HG03457 (cell line): ENCODE data around the gene RRAS.
"Not testable (repeated sequence)": the region's sequence is repeated elsewhere in the genome, so short reads cannot be mapped to it uniquely, and the experiment has no call there.

ENCODE experiments used
- ATAC-seq: cut with Tn5 transposase; IDR thresholded peaks from one replicate; pipeline ENCODE4 v1.9.1; 2021; ENCODE audit warnings: moderate number of reproducible peaks; ENCODE audit not compliant: unreplicated experiment

Gene RRAS

DNA sequence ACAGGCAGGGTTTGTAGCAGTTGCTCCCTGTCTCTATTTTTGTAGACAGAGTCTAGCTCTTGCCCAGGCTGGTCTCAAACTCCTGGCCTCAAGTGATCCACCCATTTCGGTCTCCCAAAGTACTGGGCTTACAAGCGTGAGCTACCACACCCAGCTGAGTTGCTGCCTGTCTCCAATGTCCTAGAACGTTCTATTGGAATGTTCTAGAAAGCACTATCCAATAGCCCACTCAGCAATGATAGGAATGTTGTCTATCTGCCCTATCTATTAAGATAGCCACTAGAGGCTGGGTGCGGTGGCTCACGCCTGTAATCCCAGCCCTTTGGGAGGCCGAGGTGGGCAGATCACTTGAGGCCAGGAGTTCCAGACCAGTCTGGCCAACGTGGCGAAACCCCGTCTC is 6.7 kb downstream of the RRAS start:
- not testable (repeated sequence) for ATAC-seq

DNA sequence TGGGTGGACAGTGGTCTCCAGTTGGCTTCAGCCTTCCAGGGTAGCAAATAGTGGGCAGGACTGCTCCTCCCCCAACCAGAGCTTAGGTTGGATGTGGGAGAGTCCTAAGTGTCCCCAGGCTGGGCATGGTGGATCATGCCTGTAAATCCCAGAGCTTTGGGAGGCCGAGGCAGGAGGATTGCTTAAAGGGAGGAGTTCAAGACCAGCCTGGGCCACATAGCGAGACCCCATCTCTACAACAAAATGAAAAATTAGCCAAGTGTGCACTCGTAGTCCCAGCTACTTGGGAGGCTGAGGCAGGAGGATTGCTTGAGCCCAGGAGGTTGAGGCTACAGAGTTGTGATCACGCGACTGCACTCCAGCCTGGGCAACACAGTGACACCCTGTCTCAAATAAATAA is 7.4 kb downstream of the RRAS start:
- ATAC-seq, result no peak

- no peak for ATAC-seq
Observed at GRCh38 chr19:49631610-49632192, 8.2 kb downstream of the RRAS start.

DNA sequence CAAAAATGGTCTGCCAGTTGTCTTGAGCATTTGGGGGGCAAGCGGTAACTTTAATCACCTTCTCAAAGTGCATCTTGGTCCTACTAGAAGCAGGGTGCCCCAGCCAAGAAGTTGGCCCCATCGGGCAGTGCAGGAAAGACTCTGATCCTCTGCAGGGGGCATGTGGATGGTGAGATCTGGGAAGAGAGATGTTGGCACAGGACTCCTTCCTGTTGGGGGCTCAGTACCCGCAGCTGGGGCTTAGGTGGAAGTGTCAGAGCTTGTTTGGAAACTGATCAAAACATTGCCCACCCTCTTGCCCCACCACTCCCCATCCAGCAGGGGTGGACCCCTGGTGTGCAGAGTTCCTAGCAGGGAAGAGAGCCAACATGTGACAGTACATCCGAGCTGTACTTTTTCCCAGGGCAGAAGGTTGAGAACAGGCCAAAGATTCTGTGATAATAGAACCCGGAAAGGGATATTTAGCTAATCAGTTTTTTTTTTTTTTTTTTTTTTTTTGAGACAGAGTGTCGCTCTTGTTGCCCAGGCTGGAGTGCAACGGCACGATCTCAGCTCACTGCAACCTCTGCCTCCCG is 8.8 kb downstream of the RRAS start:
- no peak for ATAC-seq

- no peak for ATAC-seq
Observed at GRCh38 chr19:49629659-49630058, 10.3 kb downstream of the RRAS start.

DNA sequence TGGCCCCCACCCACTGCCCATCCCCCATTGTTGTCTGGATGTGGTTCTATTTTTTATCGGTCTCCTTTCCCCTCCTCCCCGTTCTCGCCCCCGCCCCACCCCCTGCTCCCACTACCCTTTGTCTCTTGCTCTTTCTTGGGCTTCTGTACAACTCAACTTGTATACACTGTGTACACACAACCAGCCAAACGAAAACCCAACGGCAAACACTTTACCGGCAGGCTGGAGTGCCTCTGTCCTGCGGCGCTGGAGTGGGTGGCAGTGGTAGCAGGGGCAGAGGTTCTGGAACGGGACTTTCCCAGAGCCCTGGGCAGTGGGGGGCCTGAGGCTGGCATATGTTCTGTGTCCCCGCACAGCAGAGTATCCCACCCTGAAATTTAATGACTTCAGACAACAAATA is 13.7 kb downstream of the RRAS start:
- ATAC-seq, result no peak

DNA sequence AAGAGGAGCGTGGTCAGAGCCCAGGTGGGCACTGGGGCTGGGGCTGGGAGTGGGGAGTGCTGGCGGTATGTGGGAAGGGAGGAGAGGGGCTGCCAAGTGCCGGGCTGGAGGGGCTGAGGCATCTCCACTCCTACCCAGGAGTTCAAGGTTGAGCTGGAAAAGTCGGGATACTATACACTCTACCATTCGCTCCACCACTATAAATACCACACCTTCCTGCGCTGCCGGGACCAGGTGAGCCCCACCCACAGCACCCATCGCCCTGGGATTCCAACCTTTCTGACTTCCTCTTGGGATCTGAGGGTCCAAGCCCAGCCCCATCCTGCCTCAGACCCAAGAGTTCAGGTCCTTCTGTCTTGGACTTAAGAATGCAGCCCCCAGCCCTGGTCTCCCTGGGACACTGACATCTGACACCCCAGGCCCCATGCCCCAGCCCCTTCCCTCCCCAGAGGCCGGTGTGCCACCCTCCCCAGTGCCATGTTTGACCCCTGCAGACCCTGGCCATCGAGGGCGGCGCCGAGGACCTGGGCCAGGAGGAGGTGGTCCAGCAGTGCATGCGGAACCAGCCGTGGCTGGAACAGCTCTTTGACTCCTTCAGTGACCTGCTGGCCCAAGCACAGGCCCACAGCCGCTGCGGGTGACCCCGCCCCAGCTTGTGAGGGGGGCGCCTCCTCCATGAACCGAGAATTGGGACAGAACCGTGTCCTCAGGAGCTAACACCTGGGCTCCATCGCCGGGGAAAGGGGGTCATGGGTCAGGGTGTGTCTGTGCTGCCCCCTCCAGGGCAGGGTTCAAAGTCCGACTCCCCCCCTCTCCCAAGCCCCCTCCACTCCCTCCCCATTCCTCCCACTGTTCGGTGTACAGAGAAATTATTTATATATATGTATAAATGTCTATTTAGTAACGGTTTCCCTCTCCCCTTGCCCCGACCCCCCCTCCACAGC is 14.7 kb downstream of the RRAS start:
- ATAC-seq, result no peak

DNA sequence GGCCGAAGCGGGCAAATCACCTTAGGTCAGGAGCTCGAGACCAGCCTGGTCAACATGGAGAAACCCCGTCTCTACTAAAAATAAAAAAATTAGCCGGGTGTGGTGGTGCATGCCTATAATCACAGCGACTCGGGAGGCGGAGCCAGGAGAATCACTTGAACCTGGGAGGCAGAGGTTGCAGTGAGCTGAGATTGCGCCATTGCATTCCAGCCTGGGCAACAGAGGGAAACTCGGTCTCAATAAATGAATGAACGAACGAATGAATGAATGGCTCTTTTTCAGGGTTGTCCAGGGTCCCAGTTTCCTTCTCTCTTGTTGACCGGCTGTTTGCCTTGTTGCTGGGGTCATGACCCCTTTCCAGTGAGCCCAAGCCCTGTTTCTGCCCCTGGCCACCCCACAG is 22.1 kb downstream of the RRAS start:
- not testable (repeated sequence) for ATAC-seq

- ATAC-seq, result no peak
Observed at GRCh38 chr19:49616945-49617344, 23.0 kb downstream of the RRAS start.

DNA sequence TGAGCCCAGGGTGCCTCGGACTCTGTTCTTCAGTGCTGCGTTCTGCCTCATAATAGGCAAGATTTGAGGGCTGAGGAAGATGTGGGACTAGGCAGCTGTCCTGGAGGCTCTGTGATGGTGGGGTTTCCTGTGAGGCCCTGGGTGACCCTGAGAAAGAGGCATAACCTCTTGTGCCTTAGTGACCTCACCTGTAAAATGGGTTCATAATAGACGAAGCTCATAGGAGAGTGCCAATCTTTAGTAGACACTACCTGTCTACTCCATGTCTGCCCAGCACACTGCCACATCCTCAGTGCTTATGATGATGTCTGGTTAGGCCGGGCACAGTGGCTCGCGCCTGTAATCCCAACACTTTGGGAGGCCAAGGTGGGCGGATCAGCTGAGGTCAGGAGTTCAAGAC is 23.4 kb downstream of the RRAS start:
- ATAC-seq, result no peak

GRCh38 chr19:49615861-49616260 is 24.1 kb downstream of the RRAS start:
- no peak for ATAC-seq

GRCh38 chr19:49614096-49614833 is 25.7 kb downstream of the RRAS start:
- no peak for ATAC-seq

DNA sequence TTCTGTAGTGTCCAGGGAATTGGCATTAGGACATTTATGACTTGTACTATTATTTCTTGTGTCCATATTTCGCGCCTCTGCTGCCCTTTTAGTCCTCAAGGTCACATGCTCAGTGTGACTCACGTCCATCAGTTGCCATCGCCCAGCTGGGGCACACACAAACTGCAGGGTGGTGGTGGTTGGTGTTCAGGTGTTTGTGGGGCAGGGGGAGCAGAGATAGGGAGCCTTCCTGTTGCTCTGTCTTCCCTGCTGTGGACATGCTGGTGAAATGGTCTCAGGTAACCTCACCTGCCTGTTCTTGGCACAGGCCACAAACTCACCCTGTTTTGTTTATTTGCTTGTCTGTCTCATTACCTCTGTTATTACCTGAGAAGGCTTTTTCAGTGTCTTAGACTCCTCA is 26.6 kb downstream of the RRAS start:
- no peak for ATAC-seq

DNA sequence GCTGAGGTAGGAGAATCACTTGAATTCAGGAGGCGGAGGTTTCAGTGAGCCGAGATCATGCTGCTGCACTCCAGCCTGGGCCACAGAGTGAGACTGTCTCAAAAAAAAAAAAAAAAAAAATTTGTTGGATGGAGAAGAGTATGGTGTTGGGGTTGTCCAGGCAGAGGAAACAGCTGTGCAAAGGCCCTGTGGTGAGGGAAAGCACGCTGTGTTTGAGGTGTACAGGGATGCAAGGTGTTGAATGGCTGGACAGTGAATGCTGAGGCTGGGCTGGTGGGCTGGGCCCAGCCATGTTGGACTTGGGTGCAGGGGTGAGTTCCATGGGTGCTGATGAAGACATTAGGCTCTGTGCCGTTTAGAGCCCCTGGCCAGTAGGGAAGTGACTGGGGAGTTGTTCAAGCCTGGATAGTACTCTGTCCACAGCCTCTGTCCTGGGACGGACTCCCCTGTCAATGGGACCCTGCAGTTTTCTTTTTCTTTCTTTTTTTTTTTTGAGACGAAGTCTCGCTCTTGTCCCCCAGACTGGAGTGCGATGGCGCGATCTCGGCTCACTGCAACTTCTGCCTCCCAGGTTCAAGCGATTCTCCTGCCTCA is 30.3 kb downstream of the RRAS start:
- ATAC-seq, result no peak

DNA sequence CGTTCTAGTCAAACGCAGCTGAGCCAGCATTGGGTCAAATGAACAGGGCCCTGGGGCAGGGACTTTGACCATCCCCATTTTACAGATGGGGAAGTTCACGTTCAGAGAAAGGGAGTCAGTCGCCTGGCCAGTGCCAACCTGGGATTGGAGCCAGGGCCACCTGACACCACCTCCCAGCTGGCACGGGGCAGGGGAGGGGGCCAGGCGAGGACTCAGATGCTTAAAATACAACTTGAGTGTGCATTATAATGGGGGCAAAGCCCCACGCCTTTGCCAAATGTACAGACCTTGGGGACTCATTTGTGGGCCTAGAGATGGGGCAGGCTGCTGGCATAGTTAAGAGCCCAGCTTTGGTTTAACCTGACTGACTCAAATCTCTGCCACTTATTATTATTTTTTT is 34.3 kb downstream of the RRAS start:
- ATAC-seq, result no peak

DNA sequence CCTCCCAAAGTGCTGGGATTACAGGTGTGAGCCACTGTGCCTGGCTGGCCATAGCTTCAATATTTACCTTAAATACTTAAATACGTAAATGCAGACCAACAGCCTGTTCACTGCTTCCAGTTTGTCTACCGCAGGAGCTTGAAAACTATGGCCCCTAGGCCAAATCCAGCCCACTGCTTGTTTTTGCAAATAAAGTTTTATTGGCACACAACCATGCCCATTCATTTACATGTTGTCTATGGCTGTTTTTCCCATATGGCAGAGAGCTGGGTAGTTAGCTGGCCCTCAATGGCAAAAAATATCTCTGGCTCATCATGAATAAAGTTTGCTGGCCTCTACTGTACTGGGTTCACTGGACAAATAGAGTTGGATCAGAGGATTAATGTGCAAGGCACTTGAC is 37.1 kb downstream of the RRAS start:
- no peak for ATAC-seq

- ATAC-seq, result no peak
Observed at GRCh38 chr19:49601482-49602038, 38.4 kb downstream of the RRAS start.

DNA sequence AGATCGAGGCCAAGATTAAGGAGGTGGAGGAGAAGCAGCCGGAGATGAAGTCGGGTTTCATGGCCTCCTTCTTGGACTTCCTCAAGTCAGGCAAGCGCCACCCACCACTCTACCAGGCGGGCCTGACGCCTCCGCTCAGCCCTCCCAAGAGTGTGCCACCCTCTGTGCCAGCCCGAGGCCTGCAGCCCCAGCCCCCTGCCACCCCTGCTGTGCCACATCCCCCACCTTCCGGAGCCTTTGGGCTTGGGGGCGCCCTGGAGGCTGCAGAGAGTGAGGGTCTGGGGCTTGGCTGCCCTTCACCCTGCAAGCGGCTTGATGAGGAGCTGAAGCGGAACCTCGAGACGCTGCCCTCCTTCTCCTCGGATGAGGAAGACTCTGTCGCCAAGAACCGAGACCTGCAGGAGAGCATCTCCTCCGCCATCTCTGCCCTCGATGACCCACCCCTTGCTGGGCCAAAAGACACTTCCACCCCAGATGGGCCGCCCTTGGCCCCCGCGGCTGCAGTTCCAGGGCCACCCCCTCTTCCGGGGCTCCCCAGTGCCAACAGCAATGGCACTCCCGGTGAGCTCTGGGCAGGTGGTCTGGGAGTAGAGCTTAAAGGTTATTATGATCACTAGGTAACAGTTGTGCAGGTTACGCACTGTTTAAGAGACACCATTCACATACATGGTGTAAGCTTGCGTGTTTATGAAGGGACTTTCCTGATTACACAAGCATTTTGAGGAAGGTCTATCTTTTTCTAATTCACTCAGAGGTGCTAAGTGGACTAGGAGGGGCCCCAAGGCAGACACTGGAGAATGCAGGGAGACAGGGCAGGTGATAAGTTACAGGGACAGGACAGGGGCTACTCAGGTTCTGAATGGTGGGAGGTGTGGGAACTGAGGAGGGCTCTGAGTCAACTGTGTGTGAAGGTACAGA is 40.3 kb downstream of the RRAS start:
- no peak for ATAC-seq

DNA sequence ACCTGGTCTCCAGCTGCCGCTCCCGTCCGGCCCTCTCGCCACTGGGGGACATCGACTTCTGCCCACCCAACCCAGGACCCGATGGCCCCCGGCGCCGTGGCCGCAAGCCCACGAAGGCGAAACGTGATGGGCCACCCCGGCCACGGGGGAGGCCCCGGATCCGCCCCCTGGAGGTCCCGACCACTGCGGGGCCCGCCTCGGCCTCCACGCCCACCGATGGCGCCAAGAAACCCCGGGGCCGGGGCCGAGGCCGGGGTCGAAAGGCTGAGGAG is 42.3 kb downstream of the RRAS start:
- no peak for ATAC-seq
